Glutamatergic neuron (in vitro differentiated cells): Measurements from ENCODE around the gene IGFL1. TPM values are rescaled to one million over a fixed set of nuclear protein-coding genes. Genes with fewer than 3 reads are reported as not detected.
"Not testable (repeated sequence)": the region's sequence is repeated elsewhere in the genome, so short reads cannot be mapped to it uniquely, and the experiment has no call there.

Source experiments
- DNase-seq: peaks from one replicate; pipeline ENCODE4 v3.0.0; 2022
- H3K27ac Mint-ChIP-seq: one replicate; pipeline ENCODE4 v1.8.0; 2020; ENCODE audit warnings: mild to moderate bottlenecking, mixed read lengths, inconsistent platforms; ENCODE audit not compliant: unreplicated experiment
- H3K27me3 Mint-ChIP-seq: one replicate; pipeline ENCODE4 v1.8.0; 2020; ENCODE audit warnings: mild to moderate bottlenecking, moderate library complexity, mixed read lengths, inconsistent platforms; ENCODE audit not compliant: unreplicated experiment
- H3K36me3 Mint-ChIP-seq: one replicate; pipeline ENCODE4 v1.8.0; 2020; ENCODE audit warnings: mild to moderate bottlenecking, mixed read lengths, inconsistent platforms; ENCODE audit not compliant: unreplicated experiment
- H3K4me1 Mint-ChIP-seq: one replicate; pipeline ENCODE4 v1.8.0; 2020; ENCODE audit warnings: mild to moderate bottlenecking, low read depth, mixed read lengths, inconsistent platforms; ENCODE audit not compliant: unreplicated experiment
- H3K4me3 Mint-ChIP-seq: one replicate; pipeline ENCODE4 v1.8.0; 2020; ENCODE audit warnings: mild to moderate bottlenecking, mixed read lengths, inconsistent platforms; ENCODE audit not compliant: unreplicated experiment
- H3K9me3 Mint-ChIP-seq: one replicate; pipeline ENCODE4 v1.8.0; 2020; ENCODE audit warnings: mild to moderate bottlenecking, moderate library complexity, mixed read lengths, inconsistent platforms; ENCODE audit not compliant: unreplicated experiment
- CTCF ChIP-seq: fragments of 200-600 bp; sonication (generic); IDR thresholded peaks from one replicate; pipeline ENCODE4 v1.5.0; 2021; ENCODE audit not compliant: partially characterized antibody, unreplicated experiment
- long read RNA-seq: library from polyadenylated mRNA; unstranded; transcript quantifications from one replicate; pipeline ENCODE4 v2.0.0, GENCODE V29; 2020; ENCODE audit not compliant: unreplicated experiment
- total RNA-seq: library from RNA; stranded (reverse); fragmentation: NEBNext Ultra II Directional; extraction: Animal tissue kit (Norgen Biotek cat#: 25700); gene quantifications from one replicate; pipeline ENCODE4 v1.2.1, GENCODE V29; 2021; ENCODE audit not compliant: unreplicated experiment

The IGFL1 gene
- not detected for total RNA-seq
- long read RNA-seq = 0 reads

- Mint-ChIP-seq H3K27me3 (peaks cover 14% of the 10 kb centered on the region), H3K27ac (no peak within 1 kb of the TSS), H3K36me3 (no peaks in the 10 kb centered on the region), H3K4me3 (no peak within 1 kb of the TSS), H3K4me1 (no peaks in the 10 kb centered on the region), H3K9me3 (no peaks in the 10 kb centered on the region)
- DNase-seq = no peak
- no peak for TF ChIP-seq CTCF
Observed at GRCh38 chr19:46229442-46229841, at the start of gene IGFL1. Gene IGFL1, plus strand, starts transcription at chr19:46229742. Its CDS starts 33 bp downstream, at chr19:46229775.

GRCh38 chr19:46180701-46181387 is 48.7 kb upstream of the IGFL1 start:
- H3K27ac Mint-ChIP-seq = no peak overlapping the region
- no peaks in the 10 kb centered on the region for H3K4me1 Mint-ChIP-seq
- no peaks in the 10 kb centered on the region for H3K36me3 Mint-ChIP-seq
- H3K9me3 Mint-ChIP-seq = no peaks in the 10 kb centered on the region
- peaks cover 1% of the 10 kb centered on the region for H3K27me3 Mint-ChIP-seq
- TF ChIP-seq CTCF = no peak
- DNase-seq = no peak
- no peak overlapping the region for H3K4me3 Mint-ChIP-seq

- no peaks in the 10 kb centered on the region for H3K9me3 Mint-ChIP-seq
Observed at GRCh38 chr19:46181388-46181779, 48.2 kb upstream of the IGFL1 start.

GRCh38 chr19:46182476-46182875 is 47.1 kb upstream of the IGFL1 start:
- Mint-ChIP-seq H3K27ac (no peak overlapping the region), H3K4me1 (no peaks in the 10 kb centered on the region), H3K27me3 (no peaks in the 10 kb centered on the region), H3K36me3 (no peaks in the 10 kb centered on the region), H3K4me3 (no peak overlapping the region), H3K9me3 (no peaks in the 10 kb centered on the region)
- no peak for TF ChIP-seq CTCF
- no peak for DNase-seq

More at GRCh38 chr19:46181388-46181779, 48.2 kb upstream of the IGFL1 start:
- no peaks in the 10 kb centered on the region for H3K36me3 Mint-ChIP-seq
- H3K4me3 Mint-ChIP-seq = no peak overlapping the region
- H3K27ac Mint-ChIP-seq = no peak overlapping the region
- DNase-seq = no peak
- TF ChIP-seq CTCF = no peak
- no peaks in the 10 kb centered on the region for H3K4me1 Mint-ChIP-seq
- no peaks in the 10 kb centered on the region for H3K27me3 Mint-ChIP-seq

- H3K36me3 Mint-ChIP-seq, H3K27me3 Mint-ChIP-seq, H3K9me3 Mint-ChIP-seq, DNase-seq, H3K27ac Mint-ChIP-seq, H3K4me3 Mint-ChIP-seq, H3K4me1 Mint-ChIP-seq: not testable (repeated sequence)
Observed at GRCh38 chr19:46184775-46185710, 44.5 kb upstream of the IGFL1 start.
